ENCODE measurements around the gene MIER2. TPM values are rescaled to one million over a fixed set of nuclear protein-coding genes. Genes with fewer than 3 reads are reported as not detected.

MIER2 gene
- total RNA-seq, 1 donor from 2014 or later, result 6.9 TPM

Other genes starting within 250 kb of the MIER2 start
- not detected in 2 replicates for gene OR4F17, start 237.7 kb downstream of the MIER2 start, total RNA-seq
- gene PLPP2, start 53.4 kb downstream of the MIER2 start, total RNA-seq, result 31.6 and 36.1 TPM in 2 replicates
- gene C2CD4C, start 64.4 kb upstream of the MIER2 start, total RNA-seq, result 2.0 and 7.5 TPM in 2 replicates
- gene SHC2, start 116.2 kb upstream of the MIER2 start, total RNA-seq, result 4.4 and 28.4 TPM in 2 replicates
- gene MADCAM1, start 151.7 kb upstream of the MIER2 start, total RNA-seq, result under 0.01 TPM in 1 of 2 replicates, not detected in the other
- 26.4 and 29.4 TPM in 2 replicates for gene TPGS1, start 162.7 kb upstream of the MIER2 start, total RNA-seq
- gene CDC34, start 187.0 kb upstream of the MIER2 start, total RNA-seq, result 74.3 and 89.3 TPM in 2 replicates
- gene GZMM, start 199.3 kb upstream of the MIER2 start, total RNA-seq, result not detected in 2 replicates
- 184 and 198 TPM in 2 replicates for gene BSG, start 227.8 kb upstream of the MIER2 start, total RNA-seq
- 0.40 and 0.44 TPM in 2 replicates for gene HCN2, start 245.1 kb upstream of the MIER2 start, total RNA-seq

Data from lung microvascular endothelial cell (primary cell).